ENCODE measurements around the gene TRIM65. TPM values are rescaled to one million over a fixed set of nuclear protein-coding genes. Genes with fewer than 3 reads are reported as not detected.

The TRIM65 gene
- total and polyA plus RNA-seq, 2 experiments from 2014 or later: 13.8 to 54.0 TPM

- Histone ChIP-seq H2AFZ (no peak overlapping the region), H3K4me3 (no peak overlapping the region), H3K36me3 (ENCODE audit: insufficient read depth) (no peaks in the 10 kb centered on the region), H3K79me2 (replicated peaks; ENCODE audit: insufficient read depth) (no peaks in the 10 kb centered on the region), H3K4me2 (no peak overlapping the region), H3F3A (replicated peaks; ENCODE audit: low read depth) (no peaks in the 10 kb centered on the region), H3K27ac (ENCODE audit: low read depth) (no peak overlapping the region), H4K20me1 (replicated peaks; ENCODE audit: insufficient read depth) (no peaks in the 10 kb centered on the region), H3K9me2 (ENCODE audit: insufficient read depth) (no peaks in the 10 kb centered on the region), H3K27me3 (ENCODE audit: insufficient read depth) (no peaks in the 10 kb centered on the region), H3K4me1 (ENCODE audit: insufficient read depth) (no peaks in the 10 kb centered on the region)
- DNase-seq (ENCODE audit: low spot score): no peak
- Mint-ChIP-seq H3K27me3 (ENCODE audit: insufficient read depth, low read depth, poor library complexity) (peaks cover 11% of the 10 kb centered on the region), H3K9me3 (no peaks in the 10 kb centered on the region), H3K4me3 (no peak overlapping the region), H3K27ac (no peak overlapping the region), H3K4me1 (no peaks in the 10 kb centered on the region), H3K36me3 (ENCODE audit: low read depth) (peaks cover 3% of the 10 kb centered on the region; the same call in 2 of the 3 replicates)
- no peak for TF ChIP-seq NANOG (IDR thresholded peaks at IDR 0.05; ENCODE audit: borderline replicate concordance)
- TF ChIP-seq REST (IDR thresholded peaks at IDR 0.05; ENCODE audit: unreplicated experiment): no peak
- ATAC-seq: no peak
Measured at GRCh38 chr17:75925103-75925502, 28.4 kb upstream of the TRIM65 start.

DNA sequence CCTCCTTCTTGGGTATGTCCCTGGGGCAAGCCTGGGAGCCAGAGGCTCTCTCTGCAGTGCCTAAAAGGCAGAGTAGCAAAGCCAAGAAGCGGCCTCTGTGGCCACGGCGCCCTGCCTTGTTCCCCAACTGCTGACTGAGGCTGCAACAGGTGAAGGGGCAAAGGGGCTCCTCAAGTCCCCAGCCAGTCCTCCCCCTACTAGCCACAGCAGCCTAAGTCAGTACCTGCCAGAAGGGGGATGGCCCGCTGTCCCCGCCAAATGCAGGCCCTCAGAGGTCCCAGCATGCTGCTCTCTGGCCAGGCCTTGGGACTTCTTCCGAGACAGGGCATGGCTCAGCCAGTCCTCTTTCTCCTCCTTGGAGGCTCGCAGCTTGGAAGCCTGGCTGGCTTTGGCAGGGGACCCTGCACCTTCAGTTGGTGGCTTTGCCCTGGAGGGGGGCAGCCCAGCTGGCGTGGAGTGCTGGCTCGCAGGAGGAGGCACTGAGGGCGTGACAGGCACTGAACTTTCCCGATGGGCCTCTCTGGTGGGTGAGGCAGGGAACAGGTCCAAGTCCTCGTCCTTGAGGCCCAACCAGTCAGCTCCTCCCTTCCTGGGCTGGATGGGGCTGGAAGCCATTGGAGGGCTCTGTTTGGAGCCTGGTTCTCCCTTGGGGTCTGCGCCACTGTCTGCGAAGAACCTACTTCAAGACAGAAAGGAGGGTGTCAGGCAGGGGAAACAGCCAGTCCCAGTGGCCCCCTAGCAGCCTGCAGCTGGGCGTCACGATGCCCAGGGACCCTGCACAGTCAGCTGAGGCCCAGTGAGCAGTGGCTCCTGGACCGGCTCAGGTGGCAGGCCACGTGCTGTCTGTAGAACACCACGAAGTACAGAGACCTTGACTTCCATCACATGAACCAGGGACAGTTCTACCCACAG is 26.5 kb upstream of the TRIM65 start:
- Mint-ChIP-seq H3K36me3 (ENCODE audit: low read depth) (peaks cover 6% of the 10 kb centered on the region), H3K4me1 (no peaks in the 10 kb centered on the region), H3K4me3 (no peak overlapping the region), H3K27me3 (ENCODE audit: insufficient read depth, low read depth, poor library complexity) (peaks cover 11% of the 10 kb centered on the region), H3K9me3 (no peaks in the 10 kb centered on the region), H3K27ac (no peak overlapping the region)
- H3K79me2 ChIP-seq (replicated peaks; ENCODE audit: insufficient read depth): no peaks in the 10 kb centered on the region
- no peak for ATAC-seq
- no peak for DNase-seq (ENCODE audit: low spot score)
- H3K27me3 ChIP-seq (ENCODE audit: insufficient read depth): no peaks in the 10 kb centered on the region
- no peak overlapping the region for H2AFZ ChIP-seq
- no peaks in the 10 kb centered on the region for H3K9me2 ChIP-seq (ENCODE audit: insufficient read depth)
- no peaks in the 10 kb centered on the region for H4K20me1 ChIP-seq (replicated peaks; ENCODE audit: insufficient read depth)
- H3K27ac ChIP-seq (ENCODE audit: low read depth): no peak overlapping the region
- no peaks in the 10 kb centered on the region for H3K4me1 ChIP-seq (ENCODE audit: insufficient read depth)
- H3K36me3 ChIP-seq (ENCODE audit: insufficient read depth): no peaks in the 10 kb centered on the region
- H3F3A ChIP-seq (replicated peaks; ENCODE audit: low read depth): no peaks in the 10 kb centered on the region
- no peak overlapping the region for H3K4me3 ChIP-seq
- H3K4me2 ChIP-seq: no peak overlapping the region
- no peak for TF ChIP-seq POLR2AphosphoS5 (IDR thresholded peaks at IDR 0.05; ENCODE audit: low read depth)
- no peak for TF ChIP-seq EZH2 (IDR thresholded peaks at IDR 0.05; ENCODE audit: low read depth, unreplicated experiment)
- TF ChIP-seq NANOG (IDR thresholded peaks at IDR 0.05; ENCODE audit: borderline replicate concordance): no peak
- TF ChIP-seq ZNF331 (CRISPR knock-in tag; IDR thresholded peaks at IDR 0.05; ENCODE audit: low read depth): no peak
- TF ChIP-seq, protein P1, sequence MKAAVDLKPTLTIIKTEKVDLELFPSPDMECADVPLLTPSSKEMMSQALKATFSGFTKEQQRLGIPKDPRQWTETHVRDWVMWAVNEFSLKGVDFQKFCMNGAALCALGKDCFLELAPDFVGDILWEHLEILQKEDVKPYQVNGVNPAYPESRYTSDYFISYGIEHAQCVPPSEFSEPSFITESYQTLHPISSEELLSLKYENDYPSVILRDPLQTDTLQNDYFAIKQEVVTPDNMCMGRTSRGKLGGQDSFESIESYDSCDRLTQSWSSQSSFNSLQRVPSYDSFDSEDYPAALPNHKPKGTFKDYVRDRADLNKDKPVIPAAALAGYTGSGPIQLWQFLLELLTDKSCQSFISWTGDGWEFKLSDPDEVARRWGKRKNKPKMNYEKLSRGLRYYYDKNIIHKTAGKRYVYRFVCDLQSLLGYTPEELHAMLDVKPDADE (IDR thresholded peaks at IDR 0.05): no peak
- TF ChIP-seq, protein P2, sequence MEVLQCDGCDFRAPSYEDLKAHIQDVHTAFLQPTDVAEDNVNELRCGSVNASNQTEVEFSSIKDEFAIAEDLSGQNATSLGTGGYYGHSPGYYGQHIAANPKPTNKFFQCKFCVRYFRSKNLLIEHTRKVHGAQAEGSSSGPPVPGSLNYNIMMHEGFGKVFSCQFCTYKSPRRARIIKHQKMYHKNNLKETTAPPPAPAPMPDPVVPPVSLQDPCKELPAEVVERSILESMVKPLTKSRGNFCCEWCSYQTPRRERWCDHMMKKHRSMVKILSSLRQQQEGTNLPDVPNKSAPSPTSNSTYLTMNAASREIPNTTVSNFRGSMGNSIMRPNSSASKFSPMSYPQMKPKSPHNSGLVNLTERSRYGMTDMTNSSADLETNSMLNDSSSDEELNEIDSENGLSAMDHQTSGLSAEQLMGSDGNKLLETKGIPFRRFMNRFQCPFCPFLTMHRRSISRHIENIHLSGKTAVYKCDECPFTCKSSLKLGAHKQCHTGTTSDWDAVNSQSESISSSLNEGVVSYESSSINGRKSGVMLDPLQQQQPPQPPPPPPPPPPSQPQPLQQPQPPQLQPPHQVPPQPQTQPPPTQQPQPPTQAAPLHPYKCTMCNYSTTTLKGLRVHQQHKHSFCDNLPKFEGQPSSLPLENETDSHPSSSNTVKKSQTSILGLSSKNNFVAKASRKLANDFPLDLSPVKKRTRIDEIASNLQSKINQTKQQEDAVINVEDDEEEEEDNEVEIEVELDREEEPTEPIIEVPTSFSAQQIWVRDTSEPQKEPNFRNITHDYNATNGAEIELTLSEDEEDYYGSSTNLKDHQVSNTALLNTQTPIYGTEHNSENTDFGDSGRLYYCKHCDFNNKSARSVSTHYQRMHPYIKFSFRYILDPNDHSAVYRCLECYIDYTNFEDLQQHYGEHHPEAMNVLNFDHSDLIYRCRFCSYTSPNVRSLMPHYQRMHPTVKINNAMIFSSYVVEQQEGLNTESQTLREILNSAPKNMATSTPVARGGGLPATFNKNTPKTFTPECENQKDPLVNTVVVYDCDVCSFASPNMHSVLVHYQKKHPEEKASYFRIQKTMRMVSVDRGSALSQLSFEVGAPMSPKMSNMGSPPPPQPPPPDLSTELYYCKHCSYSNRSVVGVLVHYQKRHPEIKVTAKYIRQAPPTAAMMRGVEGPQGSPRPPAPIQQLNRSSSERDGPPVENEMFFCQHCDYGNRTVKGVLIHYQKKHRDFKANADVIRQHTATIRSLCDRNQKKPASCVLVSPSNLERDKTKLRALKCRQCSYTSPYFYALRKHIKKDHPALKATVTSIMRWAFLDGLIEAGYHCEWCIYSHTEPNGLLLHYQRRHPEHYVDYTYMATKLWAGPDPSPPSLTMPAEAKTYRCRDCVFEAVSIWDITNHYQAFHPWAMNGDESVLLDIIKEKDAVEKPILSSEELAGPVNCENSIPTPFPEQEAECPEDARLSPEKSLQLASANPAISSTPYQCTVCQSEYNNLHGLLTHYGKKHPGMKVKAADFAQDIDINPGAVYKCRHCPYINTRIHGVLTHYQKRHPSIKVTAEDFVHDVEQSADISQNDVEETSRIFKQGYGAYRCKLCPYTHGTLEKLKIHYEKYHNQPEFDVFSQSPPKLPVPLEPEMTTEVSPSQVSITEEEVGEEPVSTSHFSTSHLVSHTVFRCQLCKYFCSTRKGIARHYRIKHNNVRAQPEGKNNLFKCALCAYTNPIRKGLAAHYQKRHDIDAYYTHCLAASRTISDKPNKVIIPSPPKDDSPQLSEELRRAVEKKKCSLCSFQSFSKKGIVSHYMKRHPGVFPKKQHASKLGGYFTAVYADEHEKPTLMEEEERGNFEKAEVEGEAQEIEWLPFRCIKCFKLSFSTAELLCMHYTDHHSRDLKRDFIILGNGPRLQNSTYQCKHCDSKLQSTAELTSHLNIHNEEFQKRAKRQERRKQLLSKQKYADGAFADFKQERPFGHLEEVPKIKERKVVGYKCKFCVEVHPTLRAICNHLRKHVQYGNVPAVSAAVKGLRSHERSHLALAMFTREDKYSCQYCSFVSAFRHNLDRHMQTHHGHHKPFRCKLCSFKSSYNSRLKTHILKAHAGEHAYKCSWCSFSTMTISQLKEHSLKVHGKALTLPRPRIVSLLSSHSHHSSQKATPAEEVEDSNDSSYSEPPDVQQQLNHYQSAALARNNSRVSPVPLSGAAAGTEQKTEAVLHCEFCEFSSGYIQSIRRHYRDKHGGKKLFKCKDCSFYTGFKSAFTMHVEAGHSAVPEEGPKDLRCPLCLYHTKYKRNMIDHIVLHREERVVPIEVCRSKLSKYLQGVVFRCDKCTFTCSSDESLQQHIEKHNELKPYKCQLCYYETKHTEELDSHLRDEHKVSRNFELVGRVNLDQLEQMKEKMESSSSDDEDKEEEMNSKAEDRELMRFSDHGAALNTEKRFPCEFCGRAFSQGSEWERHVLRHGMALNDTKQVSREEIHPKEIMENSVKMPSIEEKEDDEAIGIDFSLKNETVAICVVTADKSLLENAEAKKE (CRISPR knock-in tag; IDR thresholded peaks at IDR 0.05): no peak
